PC-3 (cell line): ENCODE results near the gene MFNG.

Source experiments
- CTCF ChIP-seq: fragments of 300-600 bp; sonication (generic); conservative IDR thresholded peaks from 2 replicates; pipeline ENCODE4 v1.5.1; 2017; ENCODE audit warnings: antibody characterized with exemption, low read depth, mild to moderate bottlenecking, low read length
- EZH2 ChIP-seq: fragments of 300-600 bp; sonication (generic); IDR thresholded peaks from one replicate; pipeline ENCODE4 v1.6.1; 2017; ENCODE audit warnings: antibody characterized with exemption, mild to moderate bottlenecking, low read length; ENCODE audit not compliant: unreplicated experiment

GRCh38 chr22:37433786-37434185 lies 52.4 kb downstream of the MFNG start:
- TF ChIP-seq EZH2, result no peak
- no peak for TF ChIP-seq CTCF
